Measurements from ENCODE around the gene ADAT3.

- TF ChIP-seq, protein P1, sequence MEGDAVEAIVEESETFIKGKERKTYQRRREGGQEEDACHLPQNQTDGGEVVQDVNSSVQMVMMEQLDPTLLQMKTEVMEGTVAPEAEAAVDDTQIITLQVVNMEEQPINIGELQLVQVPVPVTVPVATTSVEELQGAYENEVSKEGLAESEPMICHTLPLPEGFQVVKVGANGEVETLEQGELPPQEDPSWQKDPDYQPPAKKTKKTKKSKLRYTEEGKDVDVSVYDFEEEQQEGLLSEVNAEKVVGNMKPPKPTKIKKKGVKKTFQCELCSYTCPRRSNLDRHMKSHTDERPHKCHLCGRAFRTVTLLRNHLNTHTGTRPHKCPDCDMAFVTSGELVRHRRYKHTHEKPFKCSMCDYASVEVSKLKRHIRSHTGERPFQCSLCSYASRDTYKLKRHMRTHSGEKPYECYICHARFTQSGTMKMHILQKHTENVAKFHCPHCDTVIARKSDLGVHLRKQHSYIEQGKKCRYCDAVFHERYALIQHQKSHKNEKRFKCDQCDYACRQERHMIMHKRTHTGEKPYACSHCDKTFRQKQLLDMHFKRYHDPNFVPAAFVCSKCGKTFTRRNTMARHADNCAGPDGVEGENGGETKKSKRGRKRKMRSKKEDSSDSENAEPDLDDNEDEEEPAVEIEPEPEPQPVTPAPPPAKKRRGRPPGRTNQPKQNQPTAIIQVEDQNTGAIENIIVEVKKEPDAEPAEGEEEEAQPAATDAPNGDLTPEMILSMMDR (IDR thresholded peaks at IDR 0.05) = no peak
- no peak for TF ChIP-seq POLR2A (IDR thresholded peaks at IDR 0.05)
These were observed 4.5 kb downstream of the ADAT3 start for GRCh38 chr19:1909761-1910080.

Measured in esophagus squamous epithelium (tissue), 4 donors.